Measurements from ENCODE around the gene TMEM163.

TMEM163 gene

DNA sequence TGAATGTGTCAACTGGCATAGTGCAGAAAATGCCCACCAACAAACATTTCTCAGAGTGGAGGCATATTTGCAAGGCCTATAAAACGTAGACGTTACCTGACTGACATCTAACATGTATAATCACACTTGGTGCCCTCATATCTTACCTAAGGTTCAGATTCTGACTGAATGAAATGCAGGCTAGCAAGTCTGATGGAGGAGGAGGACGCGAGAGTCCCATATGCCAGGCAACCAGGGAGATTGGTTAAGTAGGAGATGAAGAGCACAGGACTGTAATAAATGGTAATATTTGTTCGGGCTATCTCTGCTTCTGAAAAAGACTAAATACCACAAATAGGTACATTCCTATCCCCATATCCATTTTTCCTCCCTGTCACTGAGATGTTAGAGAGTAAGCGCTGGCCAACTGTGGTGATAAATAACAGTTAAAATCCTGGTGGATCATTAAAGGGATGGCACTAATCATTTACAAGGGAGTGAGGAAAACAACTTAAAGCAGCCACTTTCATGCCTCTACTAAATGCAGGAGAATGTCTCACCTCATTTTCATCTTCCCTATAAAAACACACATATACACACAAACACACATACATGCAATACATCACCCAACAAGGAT lies 217.2 kb downstream of the TMEM163 start:
- H3K79me2 ChIP-seq (ENCODE audit: insufficient read depth, low read length) = no peaks in the 10 kb centered on the region
- TF ChIP-seq, protein P1, sequence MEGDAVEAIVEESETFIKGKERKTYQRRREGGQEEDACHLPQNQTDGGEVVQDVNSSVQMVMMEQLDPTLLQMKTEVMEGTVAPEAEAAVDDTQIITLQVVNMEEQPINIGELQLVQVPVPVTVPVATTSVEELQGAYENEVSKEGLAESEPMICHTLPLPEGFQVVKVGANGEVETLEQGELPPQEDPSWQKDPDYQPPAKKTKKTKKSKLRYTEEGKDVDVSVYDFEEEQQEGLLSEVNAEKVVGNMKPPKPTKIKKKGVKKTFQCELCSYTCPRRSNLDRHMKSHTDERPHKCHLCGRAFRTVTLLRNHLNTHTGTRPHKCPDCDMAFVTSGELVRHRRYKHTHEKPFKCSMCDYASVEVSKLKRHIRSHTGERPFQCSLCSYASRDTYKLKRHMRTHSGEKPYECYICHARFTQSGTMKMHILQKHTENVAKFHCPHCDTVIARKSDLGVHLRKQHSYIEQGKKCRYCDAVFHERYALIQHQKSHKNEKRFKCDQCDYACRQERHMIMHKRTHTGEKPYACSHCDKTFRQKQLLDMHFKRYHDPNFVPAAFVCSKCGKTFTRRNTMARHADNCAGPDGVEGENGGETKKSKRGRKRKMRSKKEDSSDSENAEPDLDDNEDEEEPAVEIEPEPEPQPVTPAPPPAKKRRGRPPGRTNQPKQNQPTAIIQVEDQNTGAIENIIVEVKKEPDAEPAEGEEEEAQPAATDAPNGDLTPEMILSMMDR (IDR thresholded peaks at IDR 0.05; ENCODE audit: low read length) = no peak
- no peak for TF ChIP-seq EZH2 (IDR thresholded peaks at IDR 0.05; ENCODE audit: borderline replicate concordance, low read length)
- no peak overlapping the region for H3K4me2 ChIP-seq (ENCODE audit: low read length)
- no peak overlapping the region for H2AFZ ChIP-seq (ENCODE audit: low read length)
- H3F3A ChIP-seq (ENCODE audit: insufficient read depth, low read length) = no peaks in the 10 kb centered on the region
- H3K4me1 ChIP-seq (ENCODE audit: insufficient read depth, low read length, severe bottlenecking) = no peaks in the 10 kb centered on the region
- peaks cover 3% of the 10 kb centered on the region; the same call in 1 of the 2 replicates for H3K27me3 ChIP-seq (ENCODE audit: insufficient read depth, low read length)
- no peak overlapping the region for H3K4me3 ChIP-seq (ENCODE audit: low read depth, low read length, poor library complexity, severe bottlenecking)
- no peak overlapping the region for H3K27ac ChIP-seq (ENCODE audit: low read depth, low read length, poor library complexity, severe bottlenecking)
- no peaks in the 10 kb centered on the region for H3K36me3 ChIP-seq (ENCODE audit: insufficient read depth, low read length)
- H4K20me1 ChIP-seq (ENCODE audit: insufficient read depth, low read length) = no peaks in the 10 kb centered on the region
- no peaks in the 10 kb centered on the region for H3K9me3 ChIP-seq (ENCODE audit: low read length)
- no peak overlapping the region for H3K9ac ChIP-seq (ENCODE audit: low read length)
- H3K9me2 ChIP-seq (ENCODE audit: low read depth, low read length) = no peaks in the 10 kb centered on the region

DNA sequence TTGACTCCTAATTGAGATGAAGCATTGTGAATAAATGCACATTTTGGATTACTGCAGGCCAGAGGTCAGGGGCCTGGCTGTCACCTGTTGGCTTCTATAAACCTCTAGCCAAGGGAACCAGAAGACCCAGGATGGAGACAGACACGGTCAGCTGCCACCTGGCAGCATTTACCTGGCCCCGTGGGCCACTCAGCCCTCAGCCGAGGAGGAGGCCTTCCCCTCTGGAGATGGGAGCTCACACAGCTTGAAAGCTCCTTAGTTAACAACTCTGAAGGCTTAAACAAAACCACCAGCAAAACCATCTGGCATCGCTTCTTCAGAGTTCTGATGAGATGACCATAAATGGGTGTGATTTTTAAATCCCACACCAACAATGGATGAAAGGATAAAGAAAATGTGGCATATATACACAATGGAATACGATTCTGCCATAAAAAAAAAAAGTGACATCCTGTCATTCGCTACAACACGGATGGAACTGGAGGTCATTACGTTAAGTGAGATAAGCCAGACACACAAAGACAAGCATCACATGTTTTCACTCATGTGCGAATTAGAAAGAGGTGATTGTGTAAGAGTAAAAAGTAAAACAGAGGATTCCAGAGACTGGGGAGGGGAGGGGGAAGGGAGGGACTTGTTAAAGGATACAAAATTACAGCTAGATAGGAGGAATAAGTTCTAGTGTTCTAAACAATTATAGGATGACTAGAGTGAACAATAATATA lies 218.4 kb downstream of the TMEM163 start:
- Histone ChIP-seq H3F3A (ENCODE audit: insufficient read depth, low read length) (no peaks in the 10 kb centered on the region), H3K27ac (ENCODE audit: low read depth, low read length, poor library complexity, severe bottlenecking) (no peak overlapping the region), H2AFZ (ENCODE audit: low read length) (no peak overlapping the region), H4K20me1 (ENCODE audit: insufficient read depth, low read length) (no peaks in the 10 kb centered on the region), H3K4me1 (ENCODE audit: insufficient read depth, low read length, severe bottlenecking) (no peaks in the 10 kb centered on the region), H3K79me2 (ENCODE audit: insufficient read depth, low read length) (no peaks in the 10 kb centered on the region), H3K9ac (ENCODE audit: low read length) (no peak overlapping the region), H3K4me2 (ENCODE audit: low read length) (no peak overlapping the region), H3K36me3 (ENCODE audit: insufficient read depth, low read length) (no peaks in the 10 kb centered on the region), H3K4me3 (ENCODE audit: low read depth, low read length, poor library complexity, severe bottlenecking) (no peak overlapping the region), H3K27me3 (ENCODE audit: insufficient read depth, low read length) (peaks cover 3% of the 10 kb centered on the region; the same call in 1 of the 2 replicates), H3K9me3 (ENCODE audit: low read length) (no peaks in the 10 kb centered on the region), H3K9me2 (ENCODE audit: low read depth, low read length) (no peaks in the 10 kb centered on the region)
- TF ChIP-seq EZH2 (IDR thresholded peaks at IDR 0.05; ENCODE audit: borderline replicate concordance, low read length) = no peak
- TF ChIP-seq, protein P1 (IDR thresholded peaks at IDR 0.05; ENCODE audit: low read length) = no peak

DNA sequence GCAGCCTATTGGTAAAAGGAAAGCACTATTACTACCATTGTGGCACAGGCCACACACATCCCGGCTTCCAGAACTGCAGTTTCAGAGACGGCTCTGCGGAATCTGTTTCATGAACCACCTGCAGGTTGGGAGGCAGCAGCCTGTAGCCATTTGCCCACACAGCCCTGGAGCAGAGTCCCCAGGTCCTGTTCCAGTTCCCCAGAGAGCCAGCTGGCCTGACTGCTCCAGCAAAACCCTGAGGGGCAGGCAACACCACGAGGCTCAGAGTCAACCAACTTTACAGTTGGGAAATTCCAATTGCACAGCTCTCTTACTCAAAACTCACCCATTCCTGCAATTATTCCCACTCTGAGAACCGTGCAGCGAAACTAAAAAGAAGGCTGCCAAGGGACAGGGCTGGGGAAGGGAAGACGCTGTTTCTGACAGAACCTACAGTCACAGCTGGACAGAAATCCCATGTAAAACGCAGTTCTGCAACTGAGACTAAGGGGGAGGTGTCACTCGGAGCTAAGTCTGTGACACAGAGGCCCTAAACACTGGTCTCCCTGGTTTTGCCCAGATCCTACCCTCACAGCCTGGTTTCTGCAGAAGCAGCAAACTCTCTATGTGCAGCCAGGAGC lies 219.4 kb downstream of the TMEM163 start:
- Histone ChIP-seq H3K4me2 (ENCODE audit: low read length) (no peak overlapping the region), H3K36me3 (ENCODE audit: insufficient read depth, low read length) (no peaks in the 10 kb centered on the region), H3K4me1 (ENCODE audit: insufficient read depth, low read length, severe bottlenecking) (no peaks in the 10 kb centered on the region), H3K27ac (ENCODE audit: low read depth, low read length, poor library complexity, severe bottlenecking) (no peak overlapping the region), H3K79me2 (ENCODE audit: insufficient read depth, low read length) (no peaks in the 10 kb centered on the region), H3F3A (ENCODE audit: insufficient read depth, low read length) (no peaks in the 10 kb centered on the region), H2AFZ (ENCODE audit: low read length) (no peak overlapping the region), H3K9me3 (ENCODE audit: low read length) (no peaks in the 10 kb centered on the region), H3K27me3 (ENCODE audit: insufficient read depth, low read length) (peaks cover 3% of the 10 kb centered on the region; the same call in 1 of the 2 replicates), H4K20me1 (ENCODE audit: insufficient read depth, low read length) (no peaks in the 10 kb centered on the region), H3K9me2 (ENCODE audit: low read depth, low read length) (no peaks in the 10 kb centered on the region), H3K9ac (ENCODE audit: low read length) (no peak overlapping the region), H3K4me3 (ENCODE audit: low read depth, low read length, poor library complexity, severe bottlenecking) (no peak overlapping the region)
- TF ChIP-seq EZH2 (IDR thresholded peaks at IDR 0.05; ENCODE audit: borderline replicate concordance, low read length) = no peak
- TF ChIP-seq, protein P1 (IDR thresholded peaks at IDR 0.05; ENCODE audit: low read length) = no peak

Data from OCI-LY1 (cell line).